Islet of Langerhans (tissue), 1 donor: Measurements from ENCODE around the gene OGA.

Experiments
- FAIRE-seq: peaks from one replicate; lab custom pipeline; 2011; peaks lifted over from hg19 to GRCh38; lab: Jason Lieb, UNC

OGA gene

DNA sequence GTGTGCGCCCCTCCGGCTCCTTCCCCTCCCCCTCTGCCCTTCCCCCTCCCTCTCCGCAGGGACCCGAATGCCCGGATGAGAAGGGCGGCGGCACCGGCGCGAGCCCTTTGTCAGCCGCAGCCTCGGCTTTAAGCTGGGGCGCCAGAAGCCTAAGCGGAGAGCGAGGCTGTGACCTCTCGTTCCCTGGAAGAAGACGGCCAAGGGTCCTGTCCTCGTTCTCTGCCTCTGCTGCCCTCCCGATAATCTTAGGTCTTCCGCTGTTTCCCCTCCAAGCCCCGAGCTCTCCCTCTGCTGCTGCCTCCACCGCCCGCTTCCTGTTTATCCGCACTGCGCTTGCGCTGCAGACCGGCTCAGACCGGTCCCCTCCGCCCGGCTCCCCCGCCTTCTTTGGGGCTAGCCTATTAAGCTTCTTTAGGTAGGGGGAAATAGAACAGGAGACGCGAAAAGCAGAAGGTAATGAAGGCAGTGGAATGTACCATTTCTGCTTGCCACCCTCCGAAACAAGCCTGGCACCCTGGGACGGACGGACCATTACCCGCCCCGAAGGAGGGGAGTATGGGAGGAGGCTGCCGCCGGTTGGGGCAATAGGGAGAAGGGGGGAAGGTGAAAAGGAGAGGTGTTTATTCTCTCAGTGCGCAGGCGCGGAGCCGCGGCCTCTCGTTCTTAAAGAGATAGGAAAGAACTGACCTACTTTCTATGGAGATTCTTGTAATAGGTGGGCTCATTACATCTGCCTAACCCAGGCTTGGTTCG lies at the start of gene OGA:
TSS of gene OGA (minus strand) at position 326 of the 753 bp plus-strand sequence. CDS start 422 bp downstream, outside the sequence.
- peak; percentile 90 for FAIRE-seq

DNA sequence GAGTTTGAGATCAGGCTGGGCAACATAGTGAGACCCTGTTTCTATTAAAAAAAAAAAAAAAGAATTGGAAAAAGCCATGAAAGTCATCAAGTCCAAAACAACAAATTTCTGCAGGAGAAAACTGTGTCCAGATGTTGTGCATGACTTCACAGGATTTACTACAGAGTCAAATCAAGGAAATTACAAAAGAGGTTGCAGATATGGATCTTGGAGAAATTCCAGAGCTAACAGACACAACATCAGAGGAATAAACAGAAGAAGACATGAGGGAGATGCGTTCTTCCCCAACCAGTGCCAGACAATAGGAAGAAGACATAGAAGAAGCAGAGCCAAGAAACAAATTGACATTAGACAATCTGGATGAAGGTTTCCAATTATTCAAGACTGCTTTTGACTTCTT lies 49.7 kb upstream of the OGA start:
- no peak for FAIRE-seq

DNA sequence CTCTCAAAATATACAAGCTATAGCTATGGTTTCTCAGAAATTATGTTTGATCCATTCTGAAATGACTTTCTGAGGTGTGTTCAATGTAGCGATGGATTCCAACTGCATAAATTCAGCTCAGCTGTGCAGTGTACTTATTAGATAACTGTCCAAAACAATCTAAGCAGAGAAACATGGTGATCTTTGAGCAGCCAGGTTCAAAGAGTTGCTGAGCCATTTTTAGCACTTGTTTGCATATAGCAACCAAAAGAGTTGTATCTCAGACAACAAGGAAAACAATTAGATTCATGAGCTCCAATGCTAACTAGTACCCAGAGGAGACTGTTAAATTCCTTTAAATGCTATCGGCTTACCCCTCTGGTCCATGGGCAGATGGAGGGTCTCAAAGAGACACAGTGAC lies 41.3 kb upstream of the OGA start:
- no peak for FAIRE-seq

DNA sequence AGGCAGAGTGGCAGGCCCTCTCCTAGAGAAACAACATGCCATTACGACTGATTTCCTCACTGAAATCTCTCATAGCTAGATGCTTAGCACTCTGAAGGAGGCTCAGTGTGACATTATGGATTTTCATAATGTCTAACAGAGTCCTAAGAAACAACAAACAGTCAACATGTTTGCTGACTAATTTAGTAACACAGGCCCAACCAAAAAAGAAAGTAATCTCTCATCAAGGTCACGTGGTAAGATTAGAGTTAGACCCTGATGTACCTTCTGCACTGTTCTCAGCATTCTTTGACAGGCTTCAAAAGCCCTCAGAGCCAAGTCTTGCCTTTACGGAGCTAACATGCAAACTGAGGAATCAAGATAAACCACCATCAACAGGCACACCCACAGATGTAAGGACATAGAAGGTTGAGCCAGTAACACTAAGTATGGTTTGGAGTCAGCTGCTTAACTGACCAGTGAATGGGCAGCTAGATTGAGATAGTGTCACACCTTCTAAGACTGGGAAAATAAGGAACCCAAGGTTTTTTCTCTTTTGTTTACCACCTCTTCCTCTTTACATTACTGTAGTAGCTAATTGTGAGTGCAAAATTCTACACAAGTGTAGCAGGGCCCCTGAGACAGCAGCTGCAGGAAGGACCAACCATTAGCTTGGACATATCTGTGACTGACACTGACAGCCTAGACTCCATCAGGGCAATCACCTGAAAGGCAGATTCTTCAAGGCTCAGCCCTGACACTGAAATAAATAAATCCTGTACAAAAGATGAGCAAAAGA lies 40.7 kb upstream of the OGA start:
- no peak for FAIRE-seq

DNA sequence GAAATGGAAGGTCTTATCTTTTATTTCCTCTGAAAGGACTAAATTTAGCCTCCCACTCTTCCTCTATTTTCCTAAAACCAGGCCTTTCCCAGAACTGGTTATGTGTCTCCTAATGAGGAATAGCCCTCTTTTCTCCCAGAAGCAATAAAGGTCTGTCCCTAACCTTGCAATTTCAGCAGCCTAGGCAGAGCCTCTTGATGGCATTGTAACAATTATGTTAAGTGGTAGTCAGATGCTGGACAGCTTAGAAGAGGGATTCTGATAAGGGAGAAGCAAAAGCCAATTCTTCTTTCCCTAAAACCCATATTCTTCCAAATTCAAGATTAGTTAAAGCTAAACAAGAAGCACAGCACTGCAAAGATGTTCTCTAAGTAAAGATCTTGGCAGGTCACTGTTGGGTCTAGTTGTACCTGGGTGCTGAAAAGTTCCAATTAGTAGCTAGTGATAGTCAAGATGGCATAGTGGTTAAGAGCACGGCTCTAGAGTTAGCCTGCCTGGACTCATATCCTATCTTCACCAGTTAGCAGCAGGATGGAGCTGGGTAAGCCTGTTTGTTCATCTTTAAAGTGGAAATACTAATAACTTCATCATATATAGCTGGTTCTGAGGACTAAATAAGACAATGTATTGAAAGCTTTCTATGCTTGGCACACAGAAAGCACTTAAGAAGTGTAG lies 39.7 kb upstream of the OGA start:
- no peak for FAIRE-seq

DNA sequence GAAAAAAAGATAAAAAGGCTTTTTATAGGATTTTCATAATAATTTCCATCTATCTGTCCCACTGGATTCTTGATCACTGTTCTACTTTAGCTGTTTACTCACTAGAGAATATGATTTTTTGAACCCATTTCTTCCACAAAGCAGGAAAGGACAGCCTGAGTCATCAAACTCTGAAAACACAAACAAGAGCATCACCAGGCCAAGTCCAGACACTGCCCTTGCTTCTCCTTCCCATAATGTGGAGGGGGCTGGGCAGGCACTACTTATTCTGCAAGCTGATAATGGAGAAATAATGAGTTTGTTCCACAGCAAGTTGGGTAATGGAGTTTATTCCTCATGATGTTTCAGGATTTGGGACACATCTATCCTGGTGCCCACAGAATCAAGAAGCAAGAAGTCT lies 38.4 kb upstream of the OGA start:
- no peak for FAIRE-seq

DNA sequence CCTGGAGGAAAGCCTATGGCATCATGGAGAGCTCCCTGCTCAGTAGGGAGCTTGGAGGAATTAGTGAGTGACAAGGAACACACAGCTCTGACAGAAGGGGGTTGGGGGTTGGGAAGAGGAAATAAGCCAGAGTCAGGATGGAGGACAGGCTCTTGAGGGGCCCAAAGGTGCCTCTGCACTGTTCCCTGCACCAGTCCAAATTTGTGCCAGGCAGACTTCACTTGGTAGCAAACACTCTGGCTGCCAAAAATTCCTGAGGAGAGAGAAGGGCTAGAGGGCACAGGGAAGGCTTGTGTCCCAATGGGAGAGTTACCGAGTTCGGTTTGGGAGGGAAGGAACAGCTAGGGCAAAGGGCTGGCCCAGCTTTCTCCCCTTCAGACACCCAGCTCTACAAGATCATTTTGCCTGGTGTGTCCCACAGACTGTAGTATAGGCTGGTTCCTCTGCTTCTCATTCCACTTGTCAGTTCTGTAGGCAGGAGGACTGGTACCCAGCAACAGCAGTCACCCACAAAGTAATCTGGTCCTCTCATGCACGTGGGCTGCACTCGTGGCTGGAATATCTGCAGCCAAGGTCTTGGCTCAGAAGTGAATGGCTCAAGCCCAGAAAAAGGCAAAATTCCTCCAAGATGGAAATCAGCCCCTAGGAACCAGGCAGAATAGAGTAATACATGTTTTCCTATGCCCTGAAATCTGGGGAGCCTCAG lies 33.3 kb upstream of the OGA start:
- FAIRE-seq: no peak

DNA sequence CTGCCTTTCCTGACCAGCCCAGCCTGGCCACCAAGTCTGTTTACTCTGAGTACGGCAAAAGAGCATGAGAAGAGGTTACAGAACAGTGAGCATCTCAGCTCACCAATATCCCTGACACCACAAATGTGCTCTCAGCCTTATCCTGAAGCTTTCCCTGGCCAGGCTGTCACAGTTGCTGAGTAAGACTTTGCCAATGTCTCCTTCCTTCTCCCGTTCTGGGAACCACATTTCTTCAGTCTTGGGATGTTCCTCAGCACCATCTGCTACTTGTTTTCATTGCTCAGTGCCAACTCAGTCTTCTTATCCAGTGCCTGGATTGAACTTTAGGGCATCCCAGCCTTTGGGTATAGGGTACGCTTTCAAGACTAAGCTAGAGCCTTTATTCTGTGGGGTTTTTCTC lies 32.5 kb upstream of the OGA start:
- FAIRE-seq: no peak

DNA sequence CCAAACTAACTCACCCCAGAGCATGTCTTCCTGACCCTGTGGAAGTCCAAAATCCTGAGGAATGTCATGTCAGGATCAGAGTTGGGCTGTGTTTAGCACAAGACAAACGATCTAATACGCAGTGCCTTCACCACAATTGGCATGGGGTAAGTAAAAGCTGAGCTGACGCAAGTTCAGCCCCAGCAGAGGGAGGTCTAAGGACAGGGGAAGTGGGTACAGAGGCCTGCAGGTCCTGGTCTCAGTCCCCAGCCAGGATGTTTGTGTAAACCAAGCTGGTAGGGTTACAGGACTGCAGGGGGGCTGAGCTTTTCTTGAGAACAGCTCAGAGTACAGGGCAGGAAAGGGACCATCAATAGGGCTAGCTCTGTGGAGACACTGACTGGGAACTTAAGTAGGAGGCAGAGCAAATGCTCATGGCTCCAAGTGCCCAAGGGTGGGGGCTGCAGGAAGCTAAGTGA lies 30.7 kb upstream of the OGA start:
- FAIRE-seq: no peak

DNA sequence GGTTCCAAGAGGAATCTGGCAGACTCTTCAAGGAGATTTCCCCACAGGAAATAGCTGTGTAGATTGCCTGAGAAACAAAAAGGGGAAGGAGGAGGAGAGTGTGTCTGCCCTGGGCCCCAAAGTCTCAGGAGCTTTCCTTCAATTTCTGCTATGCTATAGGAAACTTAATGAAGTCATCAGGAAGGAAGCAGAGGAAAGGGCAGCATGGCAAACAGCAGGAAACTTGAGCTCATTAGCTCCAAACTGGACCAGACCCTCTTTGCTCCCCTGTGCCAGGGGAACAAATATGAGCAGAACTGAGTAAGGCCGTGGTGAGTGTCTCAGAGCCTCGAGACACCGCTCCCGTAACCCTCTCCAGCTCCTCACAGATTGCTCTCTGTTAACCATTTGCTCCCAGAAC lies 30.2 kb upstream of the OGA start:
- no peak for FAIRE-seq

DNA sequence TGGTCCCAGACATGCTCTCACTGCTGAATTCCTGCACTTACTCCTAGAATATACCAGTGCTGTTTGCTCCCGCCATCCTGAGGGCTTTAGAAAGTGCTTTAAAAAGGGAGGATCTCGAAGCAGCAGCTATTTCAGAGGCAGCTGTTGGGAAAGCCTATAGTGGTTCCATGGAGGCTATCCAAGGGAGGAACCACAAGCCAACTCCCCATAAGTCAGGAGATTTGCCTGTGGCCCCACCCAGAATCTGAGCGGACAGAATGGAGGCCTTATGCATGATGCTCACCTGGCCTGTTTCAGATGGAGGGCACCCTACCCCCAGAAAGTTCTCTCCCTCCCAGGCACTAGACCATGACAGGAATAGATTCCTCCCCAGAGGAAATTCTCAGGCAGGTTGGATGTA lies 27.6 kb upstream of the OGA start:
- no peak for FAIRE-seq

DNA sequence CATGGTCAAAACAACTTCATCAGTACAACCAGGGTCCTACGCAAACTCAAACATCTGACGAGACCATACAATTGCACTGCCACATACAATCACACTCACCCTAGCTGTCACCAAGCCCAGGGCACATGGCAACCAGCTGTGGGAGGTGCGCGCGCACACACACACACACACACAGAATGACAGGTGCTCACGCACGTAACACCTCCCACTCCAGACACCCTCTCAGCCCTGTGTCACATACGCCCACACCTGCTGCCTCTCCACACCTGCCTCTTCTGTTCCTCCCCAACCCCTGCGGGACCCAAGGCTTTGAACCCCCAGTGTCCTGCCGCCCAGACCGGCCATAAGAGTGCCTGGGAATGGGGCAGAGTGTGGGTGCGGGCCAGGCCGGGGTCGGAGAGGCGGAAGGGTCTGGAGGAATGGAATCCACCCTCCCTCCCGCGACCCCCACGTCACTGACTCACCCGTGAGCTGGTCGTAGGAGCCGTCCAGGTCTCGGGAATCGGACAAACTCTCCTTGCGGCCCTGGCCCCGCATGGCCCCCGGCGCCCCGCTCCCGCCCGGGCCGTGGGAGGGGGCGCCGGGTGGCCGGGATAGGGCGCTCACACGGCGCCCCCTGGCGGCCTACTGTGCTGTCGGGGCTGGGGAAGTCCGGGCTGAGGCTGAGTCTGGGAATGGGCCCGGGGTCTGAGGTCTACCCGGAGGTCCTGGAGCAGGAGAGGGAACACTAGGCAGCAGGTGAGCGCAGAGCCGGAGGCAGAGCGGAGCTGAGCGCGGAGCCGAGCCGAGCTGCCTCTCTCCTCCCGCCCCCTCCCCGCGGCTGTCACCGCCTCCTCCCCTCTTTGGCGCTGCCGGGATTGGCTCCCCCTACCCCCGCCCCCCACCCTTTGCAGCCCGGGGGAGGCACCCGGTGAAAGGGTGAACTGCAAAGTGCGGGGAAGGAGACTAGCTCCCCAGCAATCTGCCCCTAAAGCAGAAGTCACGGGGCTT lies 25.1 kb upstream of the OGA start, which contains the start of gene KCNIP2:
TSS of gene KCNIP2 (minus strand) at position 769 of the 990 bp plus-strand sequence. CDS start at position 537, 232 bp downstream.
- FAIRE-seq: no peak

DNA sequence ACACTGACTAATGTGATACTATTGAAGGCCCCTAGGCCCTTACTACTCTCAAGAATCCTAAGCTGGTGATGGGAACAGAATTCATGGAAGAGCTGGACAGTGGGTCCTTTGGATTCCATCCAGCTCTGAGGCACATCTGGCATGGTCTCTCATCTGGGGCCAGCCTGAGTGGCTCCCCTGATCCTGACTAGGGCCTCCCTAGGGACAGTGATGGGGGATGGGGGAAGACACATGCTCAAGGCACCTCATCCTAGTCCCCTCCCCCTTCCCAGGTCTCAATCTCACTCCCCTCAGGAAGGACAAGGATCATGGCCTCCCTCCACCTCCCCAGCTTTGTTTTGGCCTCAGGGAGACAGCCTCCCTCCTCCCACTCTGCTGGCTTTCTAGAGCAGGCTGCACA lies 23.6 kb upstream of the OGA start:
- FAIRE-seq: no peak

DNA sequence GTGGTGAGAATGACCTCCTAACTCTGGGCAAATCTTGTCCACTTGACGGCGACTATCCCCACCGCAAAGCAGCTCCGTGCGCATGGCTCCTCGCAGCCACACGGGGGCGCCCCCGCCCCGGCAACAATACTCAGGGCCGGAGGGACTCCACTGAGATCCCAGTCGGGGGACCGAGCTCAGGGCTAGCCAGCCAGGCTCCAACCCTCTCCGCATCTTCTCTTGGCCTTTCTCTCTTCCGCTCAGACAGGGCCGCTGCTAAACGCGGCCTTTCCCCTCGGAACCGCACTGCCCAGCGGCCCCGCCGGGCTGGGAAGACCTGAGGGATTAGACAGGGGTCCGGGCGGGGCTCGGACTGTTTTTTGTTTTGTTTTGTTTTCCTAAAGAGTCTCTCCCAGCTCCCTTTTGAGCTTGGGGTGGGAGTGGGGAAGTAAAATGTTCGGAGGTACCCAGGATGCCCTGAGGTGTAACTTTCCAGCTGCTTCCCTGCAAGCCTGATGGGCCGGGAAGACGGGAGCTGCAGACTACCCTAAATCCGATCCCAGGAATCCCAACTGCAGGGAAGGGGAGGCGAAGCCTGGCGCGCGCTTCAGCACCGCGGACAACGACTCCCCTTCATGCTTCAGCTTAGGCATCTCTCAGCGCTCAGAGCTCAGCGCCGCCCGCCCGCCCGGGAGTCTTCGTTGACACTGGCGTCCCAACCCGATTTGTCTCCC lies 22.7 kb upstream of the OGA start:
- FAIRE-seq: no peak

DNA sequence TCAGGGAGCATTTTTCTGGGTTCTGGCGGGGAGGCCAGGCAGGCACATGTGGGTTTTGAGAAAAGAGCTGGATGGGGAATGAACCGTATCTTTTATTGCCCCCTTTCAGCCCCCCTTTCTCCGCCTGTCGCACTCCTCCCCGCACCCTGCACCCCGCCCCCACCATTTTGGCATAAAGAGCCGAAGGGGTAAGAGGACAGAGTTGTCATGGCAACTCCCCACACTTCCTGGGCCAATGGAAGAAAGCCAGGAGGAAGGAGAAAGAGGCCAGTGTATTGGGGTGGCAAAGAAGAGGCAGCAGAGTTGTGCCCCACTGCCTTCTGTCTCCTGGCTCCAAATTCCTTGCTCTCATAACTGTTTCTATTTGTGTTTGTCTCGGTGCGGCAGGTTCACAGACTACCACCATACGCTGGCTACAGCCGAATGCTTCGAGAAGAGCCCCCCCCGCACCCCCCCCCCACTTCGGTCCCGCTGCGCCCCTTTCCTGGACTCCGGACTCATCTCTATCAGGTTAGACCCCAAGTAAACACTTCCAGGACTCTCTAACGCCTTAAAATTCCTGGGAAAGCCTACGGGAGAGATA lies 21.9 kb upstream of the OGA start:
- FAIRE-seq: no peak

DNA sequence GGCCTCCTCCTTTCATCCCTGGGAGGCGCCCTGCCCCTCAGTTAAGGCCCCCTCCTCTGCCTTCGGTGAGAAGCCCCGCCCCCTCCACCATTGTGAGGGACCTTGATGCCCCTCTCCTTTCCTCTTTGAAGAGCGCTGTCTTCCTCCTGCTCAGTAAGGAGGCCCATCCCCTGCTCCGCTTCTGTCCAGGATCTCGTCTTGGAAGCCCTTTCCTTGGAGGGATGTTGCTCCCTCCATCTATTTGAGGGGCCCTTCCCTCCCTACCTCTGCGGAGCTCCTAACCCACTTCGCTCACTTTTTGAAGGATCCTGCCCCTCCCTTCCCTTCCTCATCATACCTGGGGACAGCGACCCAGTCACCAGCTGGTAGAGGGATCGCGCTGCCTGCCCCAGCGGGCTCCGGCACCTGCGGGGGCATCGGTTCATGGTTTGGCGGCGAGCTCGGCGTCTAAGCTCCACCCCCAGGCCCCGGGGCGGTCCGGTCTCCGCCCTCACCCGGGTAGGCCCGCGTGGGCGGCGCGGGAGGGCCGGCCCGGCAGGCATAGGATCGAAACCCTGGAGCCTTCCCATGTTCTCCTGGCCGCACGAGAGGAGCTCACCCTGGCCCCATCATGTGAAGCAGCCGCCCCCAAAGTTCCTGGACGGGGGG lies 21.3 kb upstream of the OGA start:
- FAIRE-seq: no peak

DNA sequence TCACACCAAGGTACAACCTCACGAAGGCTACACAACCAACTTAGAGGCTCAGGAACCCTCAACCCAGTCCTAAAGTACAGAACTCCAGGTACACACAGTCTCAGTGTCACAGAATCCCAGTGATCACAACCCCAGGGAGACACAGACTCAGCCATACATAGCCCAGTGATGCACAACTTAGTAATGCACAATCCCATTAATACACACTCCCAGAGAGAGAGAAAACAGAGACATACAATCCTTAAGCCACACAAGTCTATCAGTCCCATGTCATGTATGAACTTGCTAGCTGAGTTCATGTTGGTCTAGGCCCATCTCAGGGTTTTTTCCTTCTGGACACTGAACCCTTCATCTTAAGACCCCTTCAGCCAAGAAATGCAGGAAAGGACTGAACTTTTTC lies 20.8 kb upstream of the OGA start:
- no peak for FAIRE-seq

DNA sequence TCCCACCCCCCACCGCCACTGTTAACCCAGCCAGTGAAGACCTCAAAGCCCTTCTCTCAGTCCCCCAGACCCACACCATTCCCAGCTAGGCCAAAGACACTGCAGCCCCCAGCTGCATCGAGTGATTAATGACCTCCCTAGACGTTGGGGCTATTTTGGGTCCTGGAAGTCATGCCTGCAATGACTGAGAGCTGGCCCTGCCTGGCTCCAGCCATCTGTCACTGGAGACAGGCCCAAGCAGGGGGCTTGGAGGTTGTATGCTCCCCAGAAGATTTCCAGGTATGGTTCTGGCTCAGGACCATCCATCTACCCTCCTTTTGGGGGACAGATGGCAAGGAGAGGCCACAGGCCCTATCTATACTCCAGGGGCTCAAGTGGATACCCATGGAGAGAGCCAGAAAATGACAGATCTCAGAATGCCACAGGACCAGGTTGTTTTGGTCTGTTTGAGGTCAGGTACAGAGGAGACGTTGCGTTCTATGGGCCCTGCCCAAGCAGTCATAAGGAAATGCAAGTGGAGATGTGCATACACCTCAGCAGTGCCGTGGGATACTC lies 20.2 kb upstream of the OGA start:
- no peak for FAIRE-seq

DNA sequence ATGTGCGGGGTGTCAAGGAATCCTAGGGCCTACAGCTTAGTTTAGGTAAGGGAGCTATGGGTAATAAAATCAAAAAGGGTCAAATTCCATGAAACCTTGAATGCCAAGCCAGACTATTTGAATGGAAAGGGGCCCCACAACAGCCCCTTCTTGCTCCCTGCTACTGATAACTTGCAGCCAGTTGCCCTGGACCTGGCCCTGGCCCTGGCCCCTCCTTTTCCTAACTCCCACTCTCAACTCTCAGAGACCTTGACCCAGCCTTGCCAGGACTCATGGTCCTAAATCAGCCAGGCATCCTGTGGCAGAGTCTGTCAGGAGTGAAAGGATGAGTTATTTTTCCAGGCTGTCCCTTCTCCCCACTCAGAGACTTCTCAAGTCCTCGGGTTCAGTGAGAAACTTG lies 19.5 kb upstream of the OGA start:
- FAIRE-seq: no peak
